Amniotic stem cell (primary cell): ENCODE measurements around the gene SMURF2.
"Not testable (repeated sequence)": the region's sequence is repeated elsewhere in the genome, so short reads cannot be mapped to it uniquely, and the experiment has no call there.

ENCODE experiments used
- DNase-seq: peaks from one replicate; lab custom pipeline; 2025; lab: John Stamatoyannopoulos, UW

Gene SMURF2

DNA sequence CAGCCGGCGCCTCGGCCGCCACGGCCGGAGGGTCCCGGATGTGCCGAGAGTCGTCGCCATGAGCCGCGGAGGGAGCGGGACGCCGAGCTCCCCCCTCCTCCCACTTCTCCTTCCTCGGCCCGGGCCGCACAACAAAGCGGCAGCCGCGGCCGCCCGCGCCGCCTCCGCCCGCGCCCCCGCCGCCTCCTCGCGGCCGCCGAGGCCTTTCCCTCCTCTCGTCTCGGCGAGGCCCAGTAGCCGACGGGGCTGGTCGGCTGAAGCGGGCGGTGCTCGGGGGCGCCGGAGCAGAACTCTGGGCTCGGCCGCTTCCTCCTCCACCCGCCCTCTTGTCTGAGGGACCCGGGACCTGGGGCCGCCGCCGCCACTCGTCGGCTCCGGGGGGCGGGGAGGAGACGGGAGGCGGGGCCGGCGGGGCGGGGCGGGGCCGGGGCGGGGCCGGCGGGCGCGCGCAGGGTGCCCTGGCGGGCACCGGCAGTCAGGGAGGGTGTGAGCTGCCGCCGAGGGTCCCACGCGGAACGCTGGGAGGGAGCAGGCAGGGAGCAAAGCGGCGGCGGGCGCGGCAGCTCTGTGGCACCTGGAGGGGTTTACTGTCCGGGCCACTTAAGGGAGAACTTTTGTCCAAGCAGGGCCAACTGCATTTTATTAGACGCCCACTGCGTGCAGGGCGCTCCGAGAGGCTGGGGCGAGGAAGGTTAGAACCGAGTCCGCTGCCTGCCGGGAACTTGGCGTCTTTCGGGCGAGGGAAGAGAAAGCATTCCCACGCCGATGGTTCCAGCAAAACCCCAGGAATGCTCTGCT, at the start of gene SMURF2:
TSS of gene SMURF2 (minus strand) at position 332 of the 798 bp plus-strand sequence. CDS start 427 bp downstream, outside the sequence.
- DNase-seq = no peak

DNA sequence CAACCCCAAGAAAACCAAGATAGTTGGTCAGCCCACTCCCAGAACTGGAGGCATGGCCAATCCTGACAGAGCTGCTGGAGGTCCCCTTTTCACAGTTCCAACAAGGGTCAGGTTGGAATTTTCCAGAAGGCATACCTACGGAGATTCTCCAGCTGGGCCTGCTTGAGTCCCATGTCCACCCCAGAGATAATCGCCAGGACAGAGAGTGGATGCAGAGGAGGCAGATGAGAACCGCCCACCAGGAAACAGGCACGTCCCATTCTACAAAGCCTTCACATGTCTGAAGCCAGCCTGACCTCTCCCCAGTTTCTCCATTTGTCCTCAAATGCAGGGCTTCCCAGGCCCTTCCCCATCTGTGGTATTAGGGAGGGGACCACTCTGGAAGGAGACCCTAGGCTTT, 47.4 kb upstream of the SMURF2 start:
- no peak for DNase-seq

DNA sequence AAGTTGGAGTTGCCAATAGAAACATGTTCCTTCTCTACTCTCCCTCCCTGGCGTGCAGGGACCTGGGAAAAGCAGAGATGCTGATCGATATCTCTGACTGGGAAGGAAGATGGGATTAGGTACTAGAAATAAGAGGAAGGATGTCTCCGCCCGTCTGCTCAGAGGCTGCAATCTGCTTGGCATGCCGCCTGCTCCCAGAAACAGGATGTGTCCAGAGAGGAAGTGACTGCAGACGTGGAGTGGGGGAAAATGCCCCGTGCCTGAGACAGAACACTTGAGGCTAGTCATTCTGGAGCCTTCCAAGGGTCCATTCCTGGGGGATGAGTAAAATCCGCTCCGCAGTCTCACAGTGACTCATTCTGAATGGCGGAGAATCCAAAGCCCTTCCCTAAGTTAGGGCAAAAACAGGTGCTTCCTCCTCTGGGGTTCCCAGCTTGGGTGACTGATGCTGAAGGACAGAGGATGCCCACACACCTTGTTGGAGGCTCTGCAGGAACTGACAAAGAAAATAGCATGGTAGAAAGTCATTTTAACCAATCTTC, 45.0 kb upstream of the SMURF2 start:
- DNase-seq = peak; percentile 93

DNA sequence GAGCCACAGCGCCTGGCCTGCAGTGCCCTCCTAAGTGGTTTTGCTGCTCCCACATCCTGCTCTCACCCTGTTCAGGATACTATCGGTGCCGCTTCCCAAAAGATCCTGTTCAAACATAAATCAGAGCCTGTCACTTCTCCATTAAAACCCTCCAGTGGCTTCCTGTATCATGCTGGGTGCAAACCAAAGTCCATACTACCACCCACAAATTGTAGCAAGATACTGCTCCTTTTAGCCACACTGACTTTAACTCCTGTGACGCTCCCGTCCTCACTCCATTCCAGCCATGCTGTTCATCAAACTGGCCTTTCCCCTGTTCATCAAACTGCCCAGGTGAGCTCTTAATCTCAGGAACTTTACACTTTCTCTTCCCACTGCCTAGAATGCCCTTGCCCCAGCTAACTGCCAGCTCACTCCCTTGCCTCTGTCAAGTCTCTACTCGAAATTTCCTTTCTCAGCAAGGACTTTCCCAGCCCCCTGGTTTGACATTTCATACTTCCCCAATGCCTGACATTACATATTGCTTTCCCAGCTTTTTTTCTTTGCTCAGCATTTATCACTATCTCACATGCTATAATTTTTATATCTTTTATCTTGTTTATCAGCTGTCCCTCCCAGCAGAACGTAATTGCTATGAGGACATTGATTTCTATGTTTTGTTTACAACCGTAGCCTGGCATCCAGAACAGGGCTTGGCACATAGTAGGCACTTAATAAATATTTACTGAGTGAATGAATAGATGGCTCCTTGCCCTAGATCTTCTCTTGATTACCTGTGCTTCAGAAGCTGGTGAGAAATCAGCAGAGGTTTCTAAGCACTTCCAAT, 44.3 kb upstream of the SMURF2 start:
- DNase-seq = no peak

DNA sequence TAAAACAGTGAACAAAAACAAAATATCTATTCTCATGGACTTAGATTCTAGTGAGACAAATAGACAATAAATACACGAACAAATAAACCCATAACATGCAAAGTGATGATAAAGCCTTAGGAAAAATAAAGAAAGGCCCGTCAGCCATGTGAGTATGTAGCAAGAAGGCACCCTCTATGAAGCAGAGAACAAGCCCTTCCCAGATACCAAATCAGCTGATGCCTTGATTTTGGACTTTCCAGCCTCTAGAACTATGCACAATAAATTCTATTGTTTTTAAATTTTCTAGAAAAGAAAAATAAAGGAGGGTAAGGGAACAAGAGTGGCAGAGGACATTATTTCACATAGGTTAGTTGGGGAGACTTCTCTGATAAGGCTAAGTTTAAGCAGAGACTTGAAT, 40.7 kb upstream of the SMURF2 start:
- DNase-seq = no peak

DNA sequence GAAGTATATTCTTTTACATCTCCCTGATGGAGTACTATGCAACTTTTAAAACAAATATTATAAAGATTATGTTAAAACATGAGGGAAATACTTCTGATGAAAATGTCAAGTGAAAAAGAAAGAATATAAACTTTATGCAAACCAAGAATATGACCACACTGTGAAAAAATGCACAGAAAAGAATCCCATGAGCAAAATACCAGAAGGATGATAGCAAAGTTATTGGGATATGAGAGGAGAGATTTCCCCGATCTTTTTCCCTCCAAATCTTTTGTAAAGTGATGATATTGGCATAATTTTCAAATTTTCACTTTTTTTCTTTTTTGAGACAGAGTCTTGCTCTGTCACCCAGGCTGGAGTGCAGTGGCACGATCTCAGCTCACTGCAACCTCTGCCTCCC, 36.6 kb upstream of the SMURF2 start:
- no peak for DNase-seq

DNA sequence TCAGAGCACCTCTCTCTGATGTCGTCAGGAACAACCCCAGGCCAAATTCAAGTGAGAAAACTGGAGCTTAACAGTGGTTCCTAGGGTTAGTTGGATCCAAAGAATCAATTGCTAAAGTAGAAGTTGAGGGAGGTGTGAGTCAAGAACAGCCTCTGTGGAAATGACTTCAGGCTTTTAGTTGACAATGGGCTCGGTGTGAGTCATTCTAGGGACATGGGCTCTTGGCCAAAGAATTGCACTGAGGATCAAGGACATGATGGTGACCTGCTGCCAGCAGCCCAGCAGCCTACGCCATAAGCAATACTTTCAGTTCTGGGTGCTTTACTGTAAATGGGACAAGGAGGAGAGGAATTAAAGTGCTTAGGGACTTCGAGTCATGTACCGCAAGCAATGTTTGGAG, 32.1 kb upstream of the SMURF2 start:
- DNase-seq = no peak

DNA sequence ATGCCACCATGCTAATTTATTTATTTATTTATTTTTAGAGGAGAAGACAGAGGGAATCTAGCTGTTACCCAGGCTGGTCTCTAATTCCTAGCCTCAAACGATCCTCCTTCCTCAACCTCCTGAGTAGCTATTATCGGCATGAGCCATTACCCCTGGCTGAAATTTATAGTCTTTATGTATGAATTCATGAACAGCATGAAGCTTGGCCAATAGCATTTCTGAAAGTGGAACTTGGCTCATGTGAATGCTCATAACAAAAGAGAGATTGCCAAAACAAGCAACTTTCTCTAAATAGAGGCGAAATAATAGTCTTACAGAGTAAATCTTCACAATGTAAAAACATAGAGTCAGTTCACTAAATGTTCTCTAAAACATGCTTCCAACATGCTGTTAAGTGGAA, 30.1 kb upstream of the SMURF2 start:
- no peak for DNase-seq

DNA sequence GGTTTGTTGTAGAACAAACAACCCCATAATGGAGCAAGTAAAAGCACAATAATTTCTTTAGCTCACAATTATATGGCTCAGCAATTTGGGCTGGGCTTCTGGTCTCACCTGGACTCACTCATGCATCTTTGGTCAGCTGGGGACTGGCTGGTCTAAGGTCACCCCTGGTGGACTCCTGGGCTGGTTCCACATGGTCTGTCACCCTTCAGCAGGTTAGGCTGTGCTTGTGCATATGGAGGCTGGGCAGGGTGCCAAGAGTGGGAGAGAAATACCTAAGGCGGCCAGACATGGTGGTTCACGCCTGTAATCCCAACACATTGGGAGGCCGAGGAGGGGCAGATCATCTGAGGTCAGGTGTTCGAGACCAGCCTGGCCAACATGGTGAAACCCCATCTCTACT, 27.0 kb upstream of the SMURF2 start:
- no peak for DNase-seq

DNA sequence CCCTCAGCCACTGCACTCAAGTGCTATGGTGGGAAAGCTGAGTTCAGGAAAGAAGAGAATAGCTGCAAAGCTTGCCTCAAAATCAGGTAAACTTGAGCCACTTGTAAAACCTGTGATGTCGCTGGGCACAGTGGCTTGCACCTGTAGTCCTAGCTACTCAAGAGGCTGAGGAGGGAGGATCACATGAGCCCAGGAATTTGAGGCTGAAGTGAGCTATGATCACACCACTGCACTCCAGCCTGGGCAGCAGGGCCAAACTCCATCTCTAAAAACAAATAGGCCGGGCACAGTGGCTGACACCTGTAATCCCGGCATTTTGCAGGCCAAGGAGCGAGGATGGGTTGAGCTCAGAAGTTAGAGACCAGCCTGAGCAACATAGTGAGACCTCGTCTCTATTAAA, 26.4 kb upstream of the SMURF2 start:
- no peak for DNase-seq

DNA sequence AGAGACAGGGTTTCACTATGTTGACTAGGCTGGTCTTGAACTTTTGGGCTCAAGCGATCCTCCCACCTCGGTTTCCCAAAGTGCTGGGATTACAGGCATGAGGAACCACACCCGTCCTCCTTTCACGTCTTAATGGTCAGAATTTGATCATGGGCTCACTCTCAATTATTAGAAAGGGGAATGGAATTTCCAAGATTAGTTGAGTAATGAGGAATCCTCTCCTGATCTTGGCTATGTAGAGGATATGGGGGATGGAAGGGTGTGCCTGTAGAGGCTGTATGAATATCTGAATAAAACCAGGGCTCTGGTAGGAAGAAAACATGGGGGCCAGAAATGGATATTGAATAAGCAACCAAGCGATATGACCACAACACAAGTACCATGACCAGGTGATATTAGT, 25.9 kb upstream of the SMURF2 start:
- no peak for DNase-seq

DNA sequence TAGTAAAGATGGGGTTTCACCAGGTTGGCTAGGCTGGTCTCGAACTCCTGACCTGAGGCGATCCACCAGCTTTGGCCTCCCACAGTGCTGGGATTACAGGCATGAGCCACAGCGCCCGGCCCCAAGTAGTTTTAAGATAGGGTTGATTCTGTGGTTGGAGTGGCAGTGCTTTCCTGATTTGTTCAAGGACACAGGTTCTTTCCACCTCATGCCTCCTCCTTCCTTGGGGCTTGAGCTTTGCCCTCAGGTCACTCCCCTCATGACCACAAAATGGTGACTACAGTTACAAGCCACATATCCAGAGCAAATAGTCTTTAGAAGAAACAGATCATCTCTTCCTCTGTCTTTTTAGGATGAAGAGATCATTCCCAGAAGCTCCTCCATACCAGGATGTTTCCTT, 25.3 kb upstream of the SMURF2 start:
- no peak for DNase-seq

DNA sequence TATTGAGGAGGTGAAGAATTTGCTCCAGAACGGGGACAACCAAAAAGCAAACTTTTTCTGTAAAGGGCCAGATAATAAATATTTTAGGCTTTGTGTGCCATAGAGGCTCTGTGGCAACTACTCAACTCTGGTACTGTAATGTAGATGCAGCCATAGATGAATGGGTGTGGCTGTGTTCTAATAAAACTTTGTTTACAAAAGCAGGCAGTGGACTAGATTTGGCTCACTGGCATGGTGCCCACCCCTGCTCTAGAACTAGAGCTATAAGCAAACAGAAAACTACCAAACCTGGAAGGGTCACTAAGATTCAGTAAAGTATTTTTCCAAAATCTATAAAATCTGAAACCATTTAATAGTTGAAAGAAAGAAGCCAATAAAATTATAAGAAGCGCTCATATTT, 24.6 kb upstream of the SMURF2 start:
- DNase-seq = no peak

DNA sequence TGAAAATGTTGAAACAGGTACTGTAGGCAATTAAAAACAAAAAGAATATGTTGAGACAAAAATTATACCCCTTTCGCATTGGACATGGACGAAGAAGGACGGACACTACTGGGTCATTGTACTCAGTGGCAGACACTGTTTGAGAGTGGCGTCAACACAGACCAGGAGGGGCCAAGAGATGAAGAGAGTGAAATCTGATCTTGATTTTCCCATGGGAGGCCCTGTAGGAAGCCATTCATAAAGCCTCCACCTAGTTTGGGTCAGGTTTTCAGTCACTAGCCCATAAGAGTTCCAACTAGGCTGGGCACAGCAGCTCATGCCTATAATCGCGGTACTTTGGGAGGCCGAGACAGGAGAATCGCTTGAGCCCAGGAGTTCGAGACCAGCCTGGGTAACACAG, 23.6 kb upstream of the SMURF2 start:
- no peak for DNase-seq

DNA sequence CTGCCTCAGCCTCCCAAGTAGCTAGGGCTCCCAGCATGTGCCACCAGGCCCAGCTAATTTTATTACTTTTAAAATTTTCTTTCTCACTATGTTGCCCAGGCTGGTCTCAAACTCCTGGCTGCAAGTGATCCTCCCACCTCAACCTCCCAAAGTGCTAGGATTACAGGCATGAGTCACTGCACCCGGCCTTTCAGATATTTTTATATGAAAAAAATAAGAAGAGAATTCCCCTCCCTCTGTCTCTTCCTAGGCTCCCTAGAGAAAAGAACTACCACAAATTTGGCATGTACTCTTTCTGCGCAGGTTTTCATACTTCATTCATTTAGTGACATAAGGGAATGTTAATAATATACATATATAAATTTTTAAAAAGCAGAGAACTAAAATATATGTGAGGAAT, 21.7 kb upstream of the SMURF2 start:
- no peak for DNase-seq

DNA sequence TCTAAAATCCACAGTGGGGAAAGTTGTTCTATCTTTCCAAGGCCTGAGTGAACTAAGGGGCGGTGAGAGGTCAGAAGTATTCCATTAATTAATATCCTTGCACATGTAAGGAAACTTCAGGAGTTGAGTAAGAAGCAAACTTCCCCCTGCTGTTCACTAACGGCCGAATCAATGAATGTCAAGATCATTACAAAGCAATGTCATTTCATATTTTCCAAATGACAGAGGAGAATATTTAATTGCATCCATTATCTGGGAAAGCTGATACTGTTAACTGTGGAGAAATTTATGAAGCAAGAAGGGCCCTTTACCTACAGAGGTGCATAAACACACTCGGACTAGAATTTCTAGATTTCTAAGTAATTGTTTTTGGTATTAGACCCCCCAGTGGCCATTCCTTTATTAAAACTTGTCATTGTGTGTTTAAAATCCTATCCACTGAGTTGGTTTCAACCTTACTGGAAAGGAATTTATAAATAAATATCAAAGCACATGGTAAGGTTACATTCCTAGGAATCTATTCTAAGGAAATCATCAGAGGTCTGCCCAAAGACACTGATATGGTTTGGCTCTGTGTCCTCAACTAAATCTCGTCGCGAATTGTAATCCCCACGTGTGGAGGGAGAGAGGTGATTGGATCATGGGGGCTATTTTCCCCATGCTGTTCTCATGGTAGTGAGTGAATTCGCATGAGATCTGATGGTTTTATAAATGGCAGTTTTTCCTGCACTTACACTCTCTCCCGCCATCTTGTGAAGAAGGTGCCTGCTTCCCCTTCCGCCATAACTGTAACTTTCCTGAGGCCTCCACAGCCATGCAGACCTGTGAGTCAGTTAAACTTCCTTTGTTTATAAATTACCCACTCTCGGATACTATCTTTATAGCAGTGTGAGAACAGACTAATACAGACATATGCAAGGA, 20.4 kb upstream of the SMURF2 start:
- no peak for DNase-seq

DNA sequence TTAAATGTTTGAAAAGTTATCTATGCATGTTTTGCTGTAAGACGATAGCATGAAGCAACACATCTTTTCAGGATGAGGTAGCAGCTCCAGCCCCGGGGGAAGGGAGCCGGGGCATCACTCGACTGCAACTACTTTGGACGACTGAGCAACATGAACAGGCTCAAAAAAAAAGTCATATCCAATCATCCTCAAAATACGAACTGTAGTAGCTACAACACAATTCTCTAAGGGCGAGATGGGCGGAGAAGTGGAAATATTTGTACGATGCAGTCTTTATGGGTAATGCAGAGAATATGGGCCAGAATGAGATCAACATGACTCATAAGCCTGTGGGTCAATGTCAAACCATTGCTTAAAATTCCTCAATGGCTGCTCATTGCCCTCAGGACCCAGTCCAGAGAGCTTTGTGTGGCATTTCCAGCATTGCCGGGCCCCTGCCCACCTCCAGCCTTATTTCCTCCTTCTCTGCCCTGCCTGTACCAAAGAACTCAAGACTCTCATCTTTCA, 17.7 kb upstream of the SMURF2 start:
- peak; percentile 97 for DNase-seq

DNA sequence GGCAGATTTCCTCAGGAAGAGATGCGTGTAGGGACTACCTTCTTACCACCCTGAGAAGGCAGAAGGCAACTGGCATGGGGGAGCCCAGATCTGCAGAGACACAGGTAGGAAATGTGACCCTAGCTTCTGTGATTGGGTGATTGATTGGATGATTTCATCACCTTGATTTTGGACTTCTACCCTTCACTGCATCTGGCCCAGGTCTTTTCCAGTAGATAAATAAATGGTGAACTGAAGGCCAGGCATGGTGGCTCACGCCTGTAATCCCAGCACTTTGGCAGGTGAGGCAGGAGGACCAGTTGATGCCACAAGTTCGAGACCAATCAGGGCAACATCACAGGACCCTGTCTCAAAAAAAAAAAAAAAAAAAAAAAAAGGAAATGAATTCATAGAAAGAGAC, 14.7 kb upstream of the SMURF2 start:
- no peak for DNase-seq

DNA sequence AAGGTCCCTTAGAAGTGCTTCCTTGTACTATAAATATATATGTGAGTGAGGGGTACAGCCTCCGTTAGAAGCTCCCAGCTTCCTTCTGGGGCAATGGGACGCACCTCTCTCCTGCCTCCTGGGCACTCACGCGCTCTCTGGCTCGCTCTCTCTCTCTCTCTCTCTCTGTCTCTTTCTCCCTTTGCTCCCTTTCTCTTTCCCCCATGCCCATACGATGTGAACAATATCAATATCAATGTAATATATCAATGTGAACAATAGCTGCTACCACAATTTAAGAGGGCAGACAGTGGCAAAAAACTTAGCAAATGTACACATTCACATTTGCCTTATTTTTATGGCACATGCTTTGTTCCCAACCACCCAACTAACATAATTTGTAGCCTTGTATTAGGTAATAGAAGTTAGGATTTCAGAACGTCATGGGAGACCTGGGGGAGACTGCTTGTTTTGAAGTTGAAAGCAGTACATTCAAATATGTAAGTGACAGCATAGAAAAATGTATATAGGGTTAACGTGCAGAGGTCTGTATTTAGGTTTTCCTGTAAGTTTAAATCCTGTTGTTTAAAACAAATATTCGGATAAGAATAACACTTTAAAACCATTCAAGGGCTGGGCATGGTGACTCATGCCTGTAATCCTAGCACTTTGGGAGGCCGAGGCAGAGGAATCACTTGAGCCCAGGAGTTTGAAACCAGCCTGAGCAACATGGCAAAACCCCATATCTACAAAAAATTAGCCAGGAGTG, 8.9 kb upstream of the SMURF2 start:
- DNase-seq = not testable (repeated sequence)

DNA sequence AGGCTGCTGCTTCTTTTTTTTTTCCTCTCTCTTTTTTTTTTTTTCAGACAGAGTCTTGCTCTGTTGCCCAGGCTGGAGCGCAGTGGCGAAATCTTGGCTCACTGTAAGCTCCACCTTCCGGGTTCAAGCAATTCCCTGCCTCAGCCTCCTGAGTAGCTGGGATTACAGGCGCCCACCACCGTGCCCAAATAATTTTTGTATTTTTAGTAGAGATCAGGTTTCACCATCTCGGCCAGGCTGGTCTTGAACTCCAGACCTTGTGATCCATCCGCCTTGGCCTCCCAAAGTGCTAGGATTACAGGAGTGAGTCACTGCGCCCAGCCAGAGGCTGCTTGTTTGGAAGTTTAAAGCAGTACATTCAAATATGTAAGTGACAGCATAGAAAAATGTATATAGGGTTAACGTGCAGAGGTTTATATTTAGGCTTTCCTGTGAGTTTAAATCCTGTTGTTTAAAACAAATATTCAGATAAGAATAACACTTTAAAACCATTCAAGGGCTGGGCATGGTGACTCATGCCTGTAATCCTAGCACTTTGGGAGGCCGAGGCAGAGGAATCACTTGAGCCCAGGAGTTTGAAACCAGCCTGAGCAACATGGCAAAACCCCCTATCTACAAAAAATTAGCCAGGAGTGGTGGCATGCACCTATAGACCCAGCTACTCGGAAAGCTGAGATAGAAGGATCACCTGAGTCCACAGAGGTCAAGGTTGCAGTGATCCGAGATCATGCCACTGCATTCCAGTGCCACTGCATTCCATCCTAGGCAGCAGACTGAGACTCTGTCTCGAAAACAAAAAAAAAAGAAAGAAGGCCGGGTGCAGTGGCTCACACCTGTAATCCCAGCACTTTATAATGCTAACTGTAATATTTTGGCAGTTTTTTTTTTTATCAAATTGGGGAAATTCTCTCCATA, 6.0 kb upstream of the SMURF2 start:
- not testable (repeated sequence) for DNase-seq
